ENCODE measurements around the gene SEC24A. TPM values are rescaled to one million over a fixed set of nuclear protein-coding genes. Genes with fewer than 3 reads are reported as not detected.
"Not testable (repeated sequence)": the region's sequence is repeated elsewhere in the genome, so short reads cannot be mapped to it uniquely, and the experiment has no call there.

SEC24A gene
- total and polyA plus RNA-seq, 9 donors = 14.5 to 25.4 (median 17.2) TPM

DNA sequence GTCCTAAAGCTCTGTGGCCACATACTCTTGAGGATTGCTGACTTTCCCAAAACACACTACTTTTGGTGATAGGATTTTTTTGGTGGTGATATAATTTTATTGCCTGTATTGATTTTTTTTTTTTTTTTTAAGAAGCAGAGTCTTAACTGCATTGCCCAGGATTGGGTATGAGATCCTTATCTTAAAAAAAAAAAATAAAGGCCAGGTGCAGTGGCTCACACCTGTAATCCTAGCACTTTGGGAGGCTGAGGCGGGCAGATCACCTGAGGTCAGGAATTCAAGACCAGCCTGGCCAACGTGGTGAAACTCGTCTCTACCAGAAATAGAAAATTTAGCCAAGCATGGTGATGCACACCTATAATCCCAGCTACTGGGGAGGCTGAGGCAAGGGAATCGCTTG is 28.8 kb downstream of the SEC24A start:
- H3K27ac ChIP-seq (ENCODE audit: low read length); DNase-seq; H3K9me3 ChIP-seq (replicated peaks; ENCODE audit: control insufficient read depth, low read depth, low read length); H3K4me3 ChIP-seq (ENCODE audit: low read length); H3K4me1 ChIP-seq (ENCODE audit: control insufficient read depth, insufficient read depth, low read length); H3K27me3 ChIP-seq (ENCODE audit: control insufficient read depth, insufficient read depth, low read length): not testable (repeated sequence)
- 100% methylated on average over 2 of the region's 4 CpGs for WGBS (ENCODE audit: insufficient coverage)
- peaks cover 55% of the 10 kb centered on the region for H3K36me3 ChIP-seq (ENCODE audit: control insufficient read depth, insufficient read depth, low read length)

DNA sequence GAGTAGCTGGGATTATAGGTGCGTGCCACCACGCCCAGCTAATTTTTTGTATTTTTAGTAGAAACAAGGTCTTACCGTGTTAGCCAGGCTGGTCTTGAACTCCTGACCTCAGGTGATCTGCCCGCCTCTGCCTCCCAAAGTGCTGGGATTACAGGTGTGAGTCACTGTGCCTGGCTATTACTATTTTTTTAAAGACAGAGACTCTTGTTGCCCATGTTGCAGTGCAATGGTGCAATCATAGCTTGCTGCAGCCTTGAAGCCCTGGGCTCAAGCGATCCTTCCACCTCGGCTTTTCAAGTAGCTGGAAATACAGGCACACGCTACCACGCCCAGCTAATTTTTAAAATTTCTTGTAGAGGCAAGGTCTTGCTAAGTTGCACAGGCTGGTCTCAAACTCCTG is 41.6 kb downstream of the SEC24A start:
- not testable (repeated sequence) for H3K9me3 ChIP-seq (replicated peaks; ENCODE audit: control insufficient read depth, low read depth, low read length); H3K27ac ChIP-seq (ENCODE audit: low read length); DNase-seq; H3K4me1 ChIP-seq (ENCODE audit: control insufficient read depth, insufficient read depth, low read length); H3K4me3 ChIP-seq (ENCODE audit: low read length); H3K27me3 ChIP-seq (ENCODE audit: control insufficient read depth, insufficient read depth, low read length)
- WGBS (ENCODE audit: insufficient coverage) = 90% methylated on average over 7 of the region's 8 CpGs
- H3K36me3 ChIP-seq (ENCODE audit: control insufficient read depth, insufficient read depth, low read length) = peaks cover 57% of the 10 kb centered on the region

- no peak overlapping the region for H3K4me3 ChIP-seq (ENCODE audit: low read length)
- no peak overlapping the region for H3K27ac ChIP-seq (ENCODE audit: low read length)
- H3K36me3 ChIP-seq (ENCODE audit: control insufficient read depth, insufficient read depth, low read length) = peaks cover 63% of the 10 kb centered on the region
- DNase-seq = no peak
- no peaks in the 10 kb centered on the region for H3K9me3 ChIP-seq (replicated peaks; ENCODE audit: control insufficient read depth, low read depth, low read length)
- H3K4me1 ChIP-seq (ENCODE audit: control insufficient read depth, insufficient read depth, low read length) = no peaks in the 10 kb centered on the region
- no peaks in the 10 kb centered on the region for H3K27me3 ChIP-seq (ENCODE audit: control insufficient read depth, insufficient read depth, low read length)
These were observed 44.1 kb downstream of the SEC24A start for GRCh38 chr5:134692722-134693121.

- Histone ChIP-seq H3K9me3 (replicated peaks; ENCODE audit: control insufficient read depth, low read depth, low read length) (no peaks in the 10 kb centered on the region), H3K4me3 (ENCODE audit: low read length) (no peak overlapping the region), H3K27ac (ENCODE audit: low read length) (no peak overlapping the region), H3K36me3 (ENCODE audit: control insufficient read depth, insufficient read depth, low read length) (peaks cover 61% of the 10 kb centered on the region), H3K4me1 (ENCODE audit: control insufficient read depth, insufficient read depth, low read length) (no peaks in the 10 kb centered on the region), H3K27me3 (ENCODE audit: control insufficient read depth, insufficient read depth, low read length) (no peaks in the 10 kb centered on the region)
- DNase-seq = no peak
- WGBS (ENCODE audit: insufficient coverage) = no CpG with 5 or more reads among the region's 1 CpG
These were observed 59.7 kb downstream of the SEC24A start for GRCh38 chr5:134708301-134708700.

- Histone ChIP-seq H3K27ac (ENCODE audit: low read length) (no peak overlapping the region), H3K4me1 (ENCODE audit: control insufficient read depth, insufficient read depth, low read length) (no peaks in the 10 kb centered on the region), H3K36me3 (ENCODE audit: control insufficient read depth, insufficient read depth, low read length) (peaks cover 57% of the 10 kb centered on the region), H3K9me3 (replicated peaks; ENCODE audit: control insufficient read depth, low read depth, low read length) (no peaks in the 10 kb centered on the region), H3K4me3 (ENCODE audit: low read length) (no peak overlapping the region), H3K27me3 (ENCODE audit: control insufficient read depth, insufficient read depth, low read length) (no peaks in the 10 kb centered on the region)
- WGBS (ENCODE audit: insufficient coverage) = 80% methylated on average over 1 of the region's 5 CpGs
- DNase-seq = no peak
These were observed 65.5 kb downstream of the SEC24A start for GRCh38 chr5:134714120-134714519.

- Histone ChIP-seq H3K4me1 (ENCODE audit: control insufficient read depth, insufficient read depth, low read length) (no peaks in the 10 kb centered on the region), H3K27ac (ENCODE audit: low read length) (no peak overlapping the region), H3K4me3 (ENCODE audit: low read length) (no peak overlapping the region), H3K27me3 (ENCODE audit: control insufficient read depth, insufficient read depth, low read length) (no peaks in the 10 kb centered on the region), H3K36me3 (ENCODE audit: control insufficient read depth, insufficient read depth, low read length) (peaks cover 61% of the 10 kb centered on the region), H3K9me3 (replicated peaks; ENCODE audit: control insufficient read depth, low read depth, low read length) (no peaks in the 10 kb centered on the region)
- no CpG with 5 or more reads among the region's 3 CpGs for WGBS (ENCODE audit: insufficient coverage)
- no peak for DNase-seq
These were observed 66.0 kb downstream of the SEC24A start for GRCh38 chr5:134714541-134714940.

GRCh38 chr5:134715466-134715865 is 66.9 kb downstream of the SEC24A start:
- H3K27me3 ChIP-seq (ENCODE audit: control insufficient read depth, insufficient read depth, low read length); DNase-seq; H3K27ac ChIP-seq (ENCODE audit: low read length); H3K4me1 ChIP-seq (ENCODE audit: control insufficient read depth, insufficient read depth, low read length); H3K9me3 ChIP-seq (replicated peaks; ENCODE audit: control insufficient read depth, low read depth, low read length); H3K4me3 ChIP-seq (ENCODE audit: low read length): not testable (repeated sequence)
- 92% methylated on average over 2 of the region's 4 CpGs for WGBS (ENCODE audit: insufficient coverage)
- peaks cover 63% of the 10 kb centered on the region for H3K36me3 ChIP-seq (ENCODE audit: control insufficient read depth, insufficient read depth, low read length)

- no peaks in the 10 kb centered on the region for H3K27me3 ChIP-seq (ENCODE audit: control insufficient read depth, insufficient read depth, low read length)
- H3K36me3 ChIP-seq (ENCODE audit: control insufficient read depth, insufficient read depth, low read length) = peaks cover 25% of the 10 kb centered on the region
- WGBS (ENCODE audit: insufficient coverage) = no CpG with 5 or more reads among the region's 1 CpG
These were observed 76.3 kb downstream of the SEC24A start for GRCh38 chr5:134724872-134725271.

GRCh38 chr5:134732819-134733218 is 84.2 kb downstream of the SEC24A start:
- WGBS (ENCODE audit: insufficient coverage) = no CpG with 5 or more reads among the region's 3 CpGs
- Histone ChIP-seq H3K27me3 (ENCODE audit: control insufficient read depth, insufficient read depth, low read length) (no peaks in the 10 kb centered on the region), H3K9me3 (replicated peaks; ENCODE audit: control insufficient read depth, low read depth, low read length) (no peaks in the 10 kb centered on the region), H3K27ac (ENCODE audit: low read length) (no peak overlapping the region), H3K36me3 (ENCODE audit: control insufficient read depth, insufficient read depth, low read length) (no peaks in the 10 kb centered on the region), H3K4me3 (ENCODE audit: low read length) (no peak overlapping the region), H3K4me1 (ENCODE audit: control insufficient read depth, insufficient read depth, low read length) (no peaks in the 10 kb centered on the region)
- no peak for DNase-seq

More at GRCh38 chr5:134724872-134725271, 76.3 kb downstream of the SEC24A start:
- Histone ChIP-seq H3K27ac (ENCODE audit: low read length) (no peak overlapping the region), H3K4me3 (ENCODE audit: low read length) (no peak overlapping the region), H3K9me3 (replicated peaks; ENCODE audit: control insufficient read depth, low read depth, low read length) (no peaks in the 10 kb centered on the region), H3K4me1 (ENCODE audit: control insufficient read depth, insufficient read depth, low read length) (no peaks in the 10 kb centered on the region)
- no peak for DNase-seq

DNA sequence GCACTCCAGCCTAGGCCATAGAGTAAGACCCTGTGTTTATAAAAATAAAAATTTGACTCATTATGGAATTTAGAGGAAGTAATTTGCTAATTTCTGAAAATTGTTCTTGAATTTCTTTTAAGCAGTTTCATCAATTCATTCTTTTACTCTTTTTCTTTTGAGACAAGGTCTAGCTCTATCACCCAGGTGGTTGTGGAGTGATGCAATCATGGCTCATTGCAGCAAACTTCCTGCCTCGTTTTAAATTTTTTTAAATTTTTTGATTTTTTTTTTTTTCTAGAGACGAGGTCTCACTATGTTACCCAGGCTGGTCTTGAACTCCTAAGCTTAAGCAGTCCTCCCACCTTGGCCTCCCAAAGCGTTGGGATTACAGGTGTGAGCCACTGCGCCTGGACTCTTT is 86.7 kb downstream of the SEC24A start:
- Histone ChIP-seq H3K4me1 (ENCODE audit: control insufficient read depth, insufficient read depth, low read length) (peaks cover 9% of the 10 kb centered on the region), H3K4me3 (ENCODE audit: low read length) (no peak overlapping the region), H3K36me3 (ENCODE audit: control insufficient read depth, insufficient read depth, low read length) (no peaks in the 10 kb centered on the region), H3K27ac (ENCODE audit: low read length) (no peak overlapping the region), H3K9me3 (replicated peaks; ENCODE audit: control insufficient read depth, low read depth, low read length) (no peaks in the 10 kb centered on the region), H3K27me3 (ENCODE audit: control insufficient read depth, insufficient read depth, low read length) (no peaks in the 10 kb centered on the region)
- 94% methylated on average over 2 of the region's 4 CpGs for WGBS (ENCODE audit: insufficient coverage)
- DNase-seq = no peak

DNA sequence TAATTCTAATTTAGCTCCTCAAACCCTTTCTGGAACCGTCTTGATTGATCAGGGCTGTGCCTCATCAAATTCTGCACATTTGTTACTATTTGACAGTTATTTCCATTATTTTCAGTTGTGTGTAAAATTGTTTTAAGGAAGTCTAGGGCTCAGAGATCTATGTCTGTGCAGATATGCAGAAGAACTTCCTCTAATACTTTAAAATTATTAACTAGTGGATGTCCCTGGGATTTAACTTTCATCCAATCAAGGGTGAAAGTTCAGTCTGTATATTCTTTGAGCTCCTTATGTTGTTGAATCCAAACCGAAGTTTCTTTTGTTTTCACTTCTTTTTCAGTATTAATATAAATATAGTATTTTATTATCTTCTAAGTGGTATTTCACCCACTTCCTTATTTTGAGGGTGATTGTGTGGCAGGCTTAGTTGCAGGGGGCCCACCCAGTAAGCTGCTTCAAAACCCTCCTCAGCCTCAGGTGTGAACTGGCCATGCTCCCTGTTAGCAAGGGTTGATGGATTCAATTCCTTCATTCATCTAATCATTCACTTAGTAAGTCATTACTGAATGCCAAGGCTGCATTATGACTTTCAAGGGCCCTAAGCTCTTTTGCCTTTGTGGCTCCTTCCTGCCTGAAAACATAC is 87.7 kb downstream of the SEC24A start:
- no CpG with 5 or more reads among the region's 2 CpGs for WGBS (ENCODE audit: insufficient coverage)
- Histone ChIP-seq H3K9me3 (replicated peaks; ENCODE audit: control insufficient read depth, low read depth, low read length) (no peaks in the 10 kb centered on the region), H3K27me3 (ENCODE audit: control insufficient read depth, insufficient read depth, low read length) (no peaks in the 10 kb centered on the region), H3K27ac (ENCODE audit: low read length) (no peak overlapping the region), H3K4me3 (ENCODE audit: low read length) (no peak overlapping the region), H3K4me1 (ENCODE audit: control insufficient read depth, insufficient read depth, low read length) (peaks cover 9% of the 10 kb centered on the region), H3K36me3 (ENCODE audit: control insufficient read depth, insufficient read depth, low read length) (peaks cover 4% of the 10 kb centered on the region)
- DNase-seq = no peak
